Thyroid gland (tissue), 4 donors: Measurements from ENCODE around the gene PEPD.

Experiments used
- POLR2A ChIP-seq, 2 donors: fragments of 450-650 bp; IDR thresholded peaks; one replicate each; pipeline ENCODE4 v1.6.1; 2017; ENCODE audit warnings: antibody characterized with exemption in 2 of 2, mild to moderate bottlenecking in 2 of 2, moderate library complexity in 1 of 2
- TF ChIP-seq, protein P1 (sequence below), 6 experiments: fragments of 200-600 bp in 3 of 6; fragments of 450-650 bp in 3 of 6; sonication (generic) in 3 of 6; IDR thresholded peaks; one replicate each; pipeline ENCODE4 v1.5.1; 2016 to 2019; ENCODE audit warnings: antibody characterized with exemption in 6 of 6, mild to moderate bottlenecking in 2 of 6, inconsistent platforms in 1 of 6, moderate library complexity in 1 of 6

DNA sequence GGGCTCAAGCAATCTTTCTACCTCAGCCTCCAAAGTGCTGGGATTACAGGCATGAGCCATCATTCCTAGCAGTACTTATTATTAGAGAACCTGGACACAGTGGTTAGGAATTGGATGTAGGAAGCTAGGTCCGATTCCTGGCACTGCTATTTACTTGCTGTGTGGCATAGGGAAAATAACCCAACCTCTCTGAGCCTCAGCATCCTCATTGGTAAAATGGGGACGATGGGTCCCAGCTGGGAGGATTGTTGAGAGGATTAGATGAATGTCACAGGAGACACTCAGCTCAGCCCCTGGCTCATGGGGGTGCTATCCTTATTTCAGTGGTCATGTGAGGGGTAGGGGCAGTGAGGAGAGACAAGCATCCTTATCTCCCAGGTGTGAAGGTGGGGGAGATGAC lies 6.8 kb upstream of the PEPD start:
- TF ChIP-seq, protein P1, sequence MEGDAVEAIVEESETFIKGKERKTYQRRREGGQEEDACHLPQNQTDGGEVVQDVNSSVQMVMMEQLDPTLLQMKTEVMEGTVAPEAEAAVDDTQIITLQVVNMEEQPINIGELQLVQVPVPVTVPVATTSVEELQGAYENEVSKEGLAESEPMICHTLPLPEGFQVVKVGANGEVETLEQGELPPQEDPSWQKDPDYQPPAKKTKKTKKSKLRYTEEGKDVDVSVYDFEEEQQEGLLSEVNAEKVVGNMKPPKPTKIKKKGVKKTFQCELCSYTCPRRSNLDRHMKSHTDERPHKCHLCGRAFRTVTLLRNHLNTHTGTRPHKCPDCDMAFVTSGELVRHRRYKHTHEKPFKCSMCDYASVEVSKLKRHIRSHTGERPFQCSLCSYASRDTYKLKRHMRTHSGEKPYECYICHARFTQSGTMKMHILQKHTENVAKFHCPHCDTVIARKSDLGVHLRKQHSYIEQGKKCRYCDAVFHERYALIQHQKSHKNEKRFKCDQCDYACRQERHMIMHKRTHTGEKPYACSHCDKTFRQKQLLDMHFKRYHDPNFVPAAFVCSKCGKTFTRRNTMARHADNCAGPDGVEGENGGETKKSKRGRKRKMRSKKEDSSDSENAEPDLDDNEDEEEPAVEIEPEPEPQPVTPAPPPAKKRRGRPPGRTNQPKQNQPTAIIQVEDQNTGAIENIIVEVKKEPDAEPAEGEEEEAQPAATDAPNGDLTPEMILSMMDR (IDR thresholded peaks at IDR 0.05), result no peak
- no peak for TF ChIP-seq POLR2A (IDR thresholded peaks at IDR 0.05)
